Ectodermal cell (in vitro differentiated cells): ENCODE results near the gene GNG4.
A peak's percentile ranks its signal among the peaks of the same experiment; 100 is the strongest.

Experiments
- H3K27ac ChIP-seq: 2 replicates; pipeline ENCODE4 v1.7.0; 2013; ENCODE audit warnings: mild to moderate bottlenecking, low read depth, low read length; ENCODE audit not compliant: insufficient read depth, poor library complexity, severe bottlenecking
- H3K27me3 ChIP-seq: 2 replicates; pipeline ENCODE4 v1.7.0; 2013; ENCODE audit warnings: mild to moderate bottlenecking, low read length; ENCODE audit not compliant: insufficient read depth, control insufficient read depth, poor library complexity, severe bottlenecking
- H3K36me3 ChIP-seq: one replicate; pipeline ENCODE4 v1.7.0; 2013; ENCODE audit warnings: low read length; ENCODE audit not compliant: control insufficient read depth, insufficient read depth
- H3K4me1 ChIP-seq: one replicate; pipeline ENCODE4 v1.7.0; 2013; ENCODE audit warnings: low read length; ENCODE audit not compliant: control insufficient read depth, insufficient read depth
- H3K4me3 ChIP-seq: 2 replicates; pipeline ENCODE4 v1.7.0; 2013; ENCODE audit warnings: low read depth, low read length, control low read depth; ENCODE audit not compliant: insufficient read depth
- H3K9me3 ChIP-seq: 2 replicates; pipeline ENCODE4 v1.7.0; 2013; ENCODE audit warnings: mild to moderate bottlenecking, low read length, moderate library complexity; ENCODE audit not compliant: control insufficient read depth
- WGBS, 2 experiments: methylation state at CpG; one replicate each; pipeline ENCODE4 v1.1.7; 2013; ENCODE audit warnings: missing lambda C conversion rate in 2 of 2; 5-methylcytosine and 5-hydroxymethylcytosine counted together

GNG4 gene

GRCh38 chr1:235511470-235512240 is 137.9 kb downstream of the GNG4 start:
- Histone ChIP-seq H3K27ac (no peak overlapping the region), H3K27me3 (no peaks in the 10 kb centered on the region), H3K9me3 (no peaks in the 10 kb centered on the region), H3K4me1 (no peaks in the 10 kb centered on the region), H3K36me3 (no peaks in the 10 kb centered on the region), H3K4me3 (no peak overlapping the region)
- 78 to 79% methylated on average over 13 of the region's 13 CpGs for WGBS, 2 experiments

DNA sequence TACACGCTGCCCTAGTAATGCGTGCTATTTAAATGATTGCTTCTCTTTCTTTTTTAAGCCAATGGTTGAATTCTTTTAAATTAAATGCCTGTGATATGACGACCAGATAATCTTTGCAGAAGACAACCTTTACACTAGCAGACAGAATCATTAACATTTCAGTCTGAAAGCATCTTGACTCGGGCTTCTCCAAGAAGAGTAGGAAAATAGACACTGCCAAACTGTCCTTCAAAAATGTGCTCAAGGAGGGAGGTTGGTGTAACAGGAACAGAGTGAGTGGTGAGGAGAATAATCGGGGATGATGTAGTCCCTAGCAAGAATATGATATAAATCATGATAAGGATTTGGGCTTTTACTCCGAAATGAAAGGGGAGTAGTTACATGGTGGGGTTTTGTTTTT is 138.8 kb downstream of the GNG4 start:
- Histone ChIP-seq H3K36me3 (no peaks in the 10 kb centered on the region), H3K4me3 (no peak overlapping the region), H3K4me1 (no peaks in the 10 kb centered on the region), H3K9me3 (no peaks in the 10 kb centered on the region), H3K27me3 (no peaks in the 10 kb centered on the region), H3K27ac (no peak overlapping the region)
- WGBS, 2 experiments = 93 to 95% methylated on average over 6 of the region's 6 CpGs

GRCh38 chr1:235507623-235508022 is 142.0 kb downstream of the GNG4 start:
- no peak overlapping the region for H3K4me3 ChIP-seq
- no peaks in the 10 kb centered on the region for H3K9me3 ChIP-seq
- no peaks in the 10 kb centered on the region for H3K4me1 ChIP-seq
- H3K36me3 ChIP-seq = no peaks in the 10 kb centered on the region
- 93 to 98% methylated on average over 3 of the region's 3 CpGs for WGBS, 2 experiments
- no peaks in the 10 kb centered on the region for H3K27me3 ChIP-seq
- H3K27ac ChIP-seq = no peak overlapping the region

DNA sequence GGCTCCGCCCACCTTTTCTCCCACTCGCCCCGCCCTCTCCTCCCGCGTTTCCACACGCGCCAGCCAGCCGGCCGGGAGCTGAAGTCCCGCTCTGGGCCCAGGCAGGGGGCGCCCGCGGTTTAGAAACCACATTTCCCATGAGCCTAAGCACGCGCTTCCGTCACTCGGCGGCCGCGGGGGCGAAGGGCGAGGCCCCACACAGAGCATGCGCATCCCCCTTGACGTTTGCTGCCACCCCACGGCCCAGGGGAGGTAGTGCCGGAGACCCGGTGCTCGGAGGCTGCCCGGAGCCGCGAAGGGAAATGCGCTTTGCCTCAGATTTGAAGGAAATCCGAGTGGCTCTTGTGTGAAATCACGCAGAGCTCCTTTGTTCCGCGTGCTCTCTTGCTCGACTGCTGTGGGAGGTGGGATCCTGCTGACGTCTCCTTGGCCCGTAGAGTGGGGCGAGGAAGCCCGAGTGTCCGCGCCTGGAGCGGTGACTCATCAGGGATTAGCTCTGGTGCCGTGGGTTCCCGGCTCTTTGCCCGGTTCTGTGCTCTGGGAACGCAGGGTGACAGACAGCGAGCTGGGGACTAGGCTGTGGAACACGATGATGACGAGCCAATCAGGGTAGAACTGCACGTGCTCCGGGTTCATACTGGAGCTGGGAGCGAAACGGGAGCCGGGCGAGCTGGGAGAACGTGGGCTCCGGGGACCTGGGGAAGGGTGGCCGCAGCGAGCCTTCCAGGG is 144.9 kb downstream of the GNG4 start:
- H3K9me3 ChIP-seq = no peaks in the 10 kb centered on the region
- no peaks in the 10 kb centered on the region for H3K4me1 ChIP-seq
- H3K27ac ChIP-seq = peak overlapping the region; percentile 96
- WGBS, 2 experiments = 0 to 1% methylated on average over 61 of the region's 61 CpGs
- peak overlapping the region; percentile 76 for H3K4me3 ChIP-seq
- H3K27me3 ChIP-seq = no peaks in the 10 kb centered on the region
- H3K36me3 ChIP-seq = no peaks in the 10 kb centered on the region

- WGBS, 2 experiments = 0% methylated on average over 48 of the region's 48 CpGs
- Histone ChIP-seq H3K9me3 (no peaks in the 10 kb centered on the region), H3K27me3 (no peaks in the 10 kb centered on the region), H3K4me3 (peak within 1 kb of the TSS; percentile 76), H3K4me1 (no peaks in the 10 kb centered on the region), H3K27ac (peak within 1 kb of the TSS; percentile 96), H3K36me3 (no peaks in the 10 kb centered on the region)
Measured at GRCh38 chr1:235504122-235504493, 145.5 kb downstream of the GNG4 start, which contains the start of gene B3GALNT2. Gene B3GALNT2 (minus strand): TSS chr1:235504452. CDS start chr1:235504252, 200 bp downstream.

- H3K4me1 ChIP-seq = no peaks in the 10 kb centered on the region
- peak overlapping the region; percentile 87 for H3K27ac ChIP-seq
- no peaks in the 10 kb centered on the region for H3K27me3 ChIP-seq
- 0 to 1% methylated on average over 49 of the region's 49 CpGs for WGBS, 2 experiments
- H3K36me3 ChIP-seq = no peaks in the 10 kb centered on the region
- no peaks in the 10 kb centered on the region for H3K9me3 ChIP-seq
- peak overlapping the region; percentile 76 for H3K4me3 ChIP-seq
Measured at GRCh38 chr1:235503403-235504121, 146.0 kb downstream of the GNG4 start.

DNA sequence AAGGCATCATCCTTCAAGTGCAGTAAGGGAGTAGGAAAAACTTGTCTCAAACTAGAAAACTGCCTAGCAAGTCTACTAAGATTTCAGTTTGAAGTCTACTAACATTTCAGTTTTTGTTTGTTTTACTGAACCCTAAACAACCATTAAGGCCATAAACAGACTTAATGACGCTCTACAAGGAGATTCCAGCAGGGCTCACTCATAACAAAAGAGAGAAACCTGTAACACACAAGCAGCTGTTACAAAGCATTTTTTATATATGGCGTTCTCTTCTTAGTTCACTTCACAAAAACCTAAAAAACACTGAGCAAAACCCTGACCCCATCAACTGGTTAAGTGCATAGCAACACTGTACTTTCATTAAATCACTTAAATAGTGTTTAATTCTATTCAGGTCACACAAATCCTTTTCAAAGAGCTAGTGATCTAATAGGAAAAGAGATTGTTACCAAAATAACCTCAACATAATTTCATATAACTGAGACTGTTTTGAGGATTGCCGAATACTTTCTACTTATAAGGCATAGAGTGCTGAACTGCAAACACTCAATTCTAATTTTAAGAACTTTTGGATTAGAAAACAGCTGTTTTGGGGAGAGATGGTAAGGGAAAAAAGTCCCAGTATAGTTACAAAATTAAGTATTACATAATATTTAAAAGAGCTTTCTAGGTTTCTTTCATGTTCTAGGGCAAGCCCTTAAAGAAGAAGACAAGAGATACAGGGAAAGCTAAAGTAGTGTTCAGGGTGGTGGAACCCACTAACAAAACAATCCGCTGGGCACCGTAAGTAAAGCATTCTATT is 146.8 kb downstream of the GNG4 start:
- WGBS, 2 experiments = 32 to 36% methylated on average over 5 of the region's 5 CpGs
- Histone ChIP-seq H3K9me3 (no peaks in the 10 kb centered on the region), H3K4me1 (no peaks in the 10 kb centered on the region), H3K4me3 (peak overlapping the region; percentile 76), H3K27ac (peak overlapping the region; percentile 87), H3K36me3 (no peaks in the 10 kb centered on the region), H3K27me3 (no peaks in the 10 kb centered on the region)

DNA sequence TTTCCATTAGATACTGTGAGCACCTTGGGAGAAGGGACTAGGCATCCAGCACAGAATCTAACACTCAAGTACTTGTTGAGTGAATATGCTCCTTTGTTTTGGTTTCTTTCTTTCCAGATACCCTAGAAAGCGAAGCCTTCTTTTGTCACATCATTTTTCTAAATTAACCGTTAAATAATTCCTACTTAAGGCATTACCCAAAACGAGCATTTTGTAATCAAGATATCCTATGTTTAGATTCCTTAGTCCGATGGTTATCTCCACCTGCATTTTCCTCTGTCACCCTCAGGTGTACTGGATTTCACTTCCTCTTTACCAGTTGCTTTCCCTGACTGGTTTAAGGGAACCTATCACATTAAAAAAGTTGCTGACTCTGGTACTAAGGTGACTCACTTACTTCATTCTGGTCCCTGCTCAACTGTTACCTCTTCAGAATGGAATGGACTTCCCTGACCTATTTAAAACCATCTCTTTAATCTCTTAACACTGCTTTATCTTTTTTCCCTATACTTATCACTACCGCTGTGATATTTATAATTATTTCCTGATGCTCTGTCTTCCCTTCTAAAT is 148.5 kb downstream of the GNG4 start:
- Histone ChIP-seq H3K4me1 (no peaks in the 10 kb centered on the region), H3K36me3 (no peaks in the 10 kb centered on the region), H3K9me3 (no peaks in the 10 kb centered on the region), H3K27ac (no peak overlapping the region), H3K27me3 (no peaks in the 10 kb centered on the region), H3K4me3 (no peak overlapping the region)
- 95 to 97% methylated on average over 5 of the region's 5 CpGs for WGBS, 2 experiments
